ENCODE data around the gene LY6G5C. TPM values are rescaled to one million over a fixed set of nuclear protein-coding genes. Genes with fewer than 3 reads are reported as not detected.

LY6G5C gene
- total and polyA plus RNA-seq, 9 of the 15 experiments (the other 6 are each of a cell fraction or from before 2014, with no cell fraction given): 0.10 to 0.67 (median 0.46) TPM; not detected in 4

DNA sequence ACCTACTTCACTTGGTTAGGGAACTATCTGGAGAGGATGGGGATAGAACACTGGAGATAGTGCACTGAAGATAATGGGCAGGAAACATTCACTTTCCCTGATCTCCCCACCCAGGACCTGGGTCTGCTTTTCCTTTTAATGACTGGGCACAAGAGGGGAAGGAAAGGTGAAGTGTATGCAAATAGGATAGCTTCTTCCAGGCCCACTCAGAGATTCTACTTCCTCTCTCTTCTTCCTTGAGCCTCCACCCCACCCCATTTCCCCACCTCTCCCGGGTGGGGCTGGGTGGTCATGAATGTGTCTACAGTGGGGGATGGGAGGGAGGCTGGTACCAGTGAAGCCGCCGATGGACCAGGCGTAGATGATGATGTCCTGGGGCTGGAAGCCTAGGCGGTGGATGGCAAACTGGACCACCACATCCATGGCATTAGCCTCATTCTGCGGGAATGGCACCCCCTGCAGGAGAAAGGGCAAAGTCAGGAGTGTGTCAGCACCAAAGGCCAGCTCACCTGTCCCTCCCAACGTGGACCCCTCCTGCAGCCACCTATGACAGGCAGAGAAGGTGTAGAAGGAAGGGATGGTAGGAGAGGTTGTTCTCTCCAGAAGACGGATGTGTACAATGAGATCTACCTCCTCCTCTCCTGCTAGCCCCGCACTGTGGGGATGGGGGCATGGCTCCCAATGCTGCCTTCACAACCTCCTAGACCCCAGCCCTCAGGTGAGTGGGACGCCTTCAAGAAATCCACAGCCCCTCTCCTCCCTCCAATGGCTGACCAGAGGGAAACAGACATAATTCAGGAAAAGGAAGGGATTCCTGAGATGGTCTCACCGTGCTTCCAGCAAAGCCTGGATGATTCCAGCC is 8.6 kb upstream of the LY6G5C start (continued):
- TF ChIP-seq, protein P1, sequence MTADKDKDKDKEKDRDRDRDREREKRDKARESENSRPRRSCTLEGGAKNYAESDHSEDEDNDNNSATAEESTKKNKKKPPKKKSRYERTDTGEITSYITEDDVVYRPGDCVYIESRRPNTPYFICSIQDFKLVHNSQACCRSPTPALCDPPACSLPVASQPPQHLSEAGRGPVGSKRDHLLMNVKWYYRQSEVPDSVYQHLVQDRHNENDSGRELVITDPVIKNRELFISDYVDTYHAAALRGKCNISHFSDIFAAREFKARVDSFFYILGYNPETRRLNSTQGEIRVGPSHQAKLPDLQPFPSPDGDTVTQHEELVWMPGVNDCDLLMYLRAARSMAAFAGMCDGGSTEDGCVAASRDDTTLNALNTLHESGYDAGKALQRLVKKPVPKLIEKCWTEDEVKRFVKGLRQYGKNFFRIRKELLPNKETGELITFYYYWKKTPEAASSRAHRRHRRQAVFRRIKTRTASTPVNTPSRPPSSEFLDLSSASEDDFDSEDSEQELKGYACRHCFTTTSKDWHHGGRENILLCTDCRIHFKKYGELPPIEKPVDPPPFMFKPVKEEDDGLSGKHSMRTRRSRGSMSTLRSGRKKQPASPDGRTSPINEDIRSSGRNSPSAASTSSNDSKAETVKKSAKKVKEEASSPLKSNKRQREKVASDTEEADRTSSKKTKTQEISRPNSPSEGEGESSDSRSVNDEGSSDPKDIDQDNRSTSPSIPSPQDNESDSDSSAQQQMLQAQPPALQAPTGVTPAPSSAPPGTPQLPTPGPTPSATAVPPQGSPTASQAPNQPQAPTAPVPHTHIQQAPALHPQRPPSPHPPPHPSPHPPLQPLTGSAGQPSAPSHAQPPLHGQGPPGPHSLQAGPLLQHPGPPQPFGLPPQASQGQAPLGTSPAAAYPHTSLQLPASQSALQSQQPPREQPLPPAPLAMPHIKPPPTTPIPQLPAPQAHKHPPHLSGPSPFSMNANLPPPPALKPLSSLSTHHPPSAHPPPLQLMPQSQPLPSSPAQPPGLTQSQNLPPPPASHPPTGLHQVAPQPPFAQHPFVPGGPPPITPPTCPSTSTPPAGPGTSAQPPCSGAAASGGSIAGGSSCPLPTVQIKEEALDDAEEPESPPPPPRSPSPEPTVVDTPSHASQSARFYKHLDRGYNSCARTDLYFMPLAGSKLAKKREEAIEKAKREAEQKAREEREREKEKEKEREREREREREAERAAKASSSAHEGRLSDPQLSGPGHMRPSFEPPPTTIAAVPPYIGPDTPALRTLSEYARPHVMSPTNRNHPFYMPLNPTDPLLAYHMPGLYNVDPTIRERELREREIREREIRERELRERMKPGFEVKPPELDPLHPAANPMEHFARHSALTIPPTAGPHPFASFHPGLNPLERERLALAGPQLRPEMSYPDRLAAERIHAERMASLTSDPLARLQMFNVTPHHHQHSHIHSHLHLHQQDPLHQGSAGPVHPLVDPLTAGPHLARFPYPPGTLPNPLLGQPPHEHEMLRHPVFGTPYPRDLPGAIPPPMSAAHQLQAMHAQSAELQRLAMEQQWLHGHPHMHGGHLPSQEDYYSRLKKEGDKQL (CRISPR knock-in tag; IDR thresholded peaks at IDR 0.05; ENCODE audit: borderline replicate concordance): 0 out of 2 replicates have a peak, but pooled peaks have one; percentile 81
- no peak for TF ChIP-seq FOSL1 (tag; conservative IDR thresholded peaks at IDR 0.05)
- TF ChIP-seq, protein P2, sequence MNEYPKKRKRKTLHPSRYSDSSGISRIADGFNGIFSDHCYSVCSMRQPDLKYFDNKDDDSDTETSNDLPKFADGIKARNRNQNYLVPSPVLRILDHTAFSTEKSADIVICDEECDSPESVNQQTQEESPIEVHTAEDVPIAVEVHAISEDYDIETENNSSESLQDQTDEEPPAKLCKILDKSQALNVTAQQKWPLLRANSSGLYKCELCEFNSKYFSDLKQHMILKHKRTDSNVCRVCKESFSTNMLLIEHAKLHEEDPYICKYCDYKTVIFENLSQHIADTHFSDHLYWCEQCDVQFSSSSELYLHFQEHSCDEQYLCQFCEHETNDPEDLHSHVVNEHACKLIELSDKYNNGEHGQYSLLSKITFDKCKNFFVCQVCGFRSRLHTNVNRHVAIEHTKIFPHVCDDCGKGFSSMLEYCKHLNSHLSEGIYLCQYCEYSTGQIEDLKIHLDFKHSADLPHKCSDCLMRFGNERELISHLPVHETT (CRISPR knock-in tag; conservative IDR thresholded peaks at IDR 0.05 in 1 of 2, IDR thresholded peaks at IDR 0.05 in 1 of 2): 0 out of 4 replicates have a peak, but pooled peaks of 1 of the 2 experiments have one; percentile 15
- no peak for TF ChIP-seq HNRNPLL (IDR thresholded peaks at IDR 0.05; ENCODE audit: low read depth, low read length, poor library complexity, severe bottlenecking)
- TF ChIP-seq ZBTB5 (IDR thresholded peaks at IDR 0.05): no peak
- no peak for TF ChIP-seq TGIF2 (CRISPR knock-in tag; IDR thresholded peaks at IDR 0.05)
- peak in 1 of 2 experiments; percentile 50; a peak in 1 of 4 replicates for TF ChIP-seq TEAD1 (CRISPR knock-in tag; IDR thresholded peaks at IDR 0.05)
- no peak for TF ChIP-seq NBN (IDR thresholded peaks at IDR 0.05; ENCODE audit: low read depth)
- TF ChIP-seq SLC30A9 (CRISPR knock-in tag; IDR thresholded peaks at IDR 0.05): no peak
- no peak for TF ChIP-seq MCM7 (IDR thresholded peaks at IDR 0.05)
- TF ChIP-seq RAD51 (IDR thresholded peaks at IDR 0.05; ENCODE audit: borderline replicate concordance, low read depth): no peak
- 0 out of 2 replicates have a peak, but pooled peaks have one; percentile 2 for TF ChIP-seq KAT8 (IDR thresholded peaks at IDR 0.05; ENCODE audit: low read depth)
- TF ChIP-seq BDP1 (IDR thresholded peaks at IDR 0.05; ENCODE audit: insufficient read depth, insufficient read length): no peak
- TF ChIP-seq ZBTB33 (CRISPR knock-in tag; IDR thresholded peaks at IDR 0.05): no peak
- no peak for TF ChIP-seq MEF2D (tag; conservative IDR thresholded peaks at IDR 0.05; ENCODE audit: low read depth)
